H54 (cell line): ENCODE results near the gene UNC13B.

ENCODE experiments used
- DNase-seq: peaks from one replicate; pipeline ENCODE4 v3.0.0; 2011; ENCODE audit warnings: low spot score, mixed read lengths; ENCODE audit not compliant: insufficient read length
- FAIRE-seq: peaks from 3 replicates; lab custom pipeline; 2011; peaks lifted over from hg19 to GRCh38; lab: Jason Lieb, UNC
- POLR2A ChIP-seq: IDR thresholded peaks from 2 replicates; pipeline ENCODE4 v1.6.1; 2011; ENCODE audit warnings: low read depth, mild to moderate bottlenecking, low read length

UNC13B gene

GRCh38 chr9:35288778-35289177, 127.0 kb downstream of the UNC13B start:
- FAIRE-seq (no peak), DNase-seq (no peak)

GRCh38 chr9:35293376-35293964, 131.7 kb downstream of the UNC13B start:
- no peak for TF ChIP-seq POLR2A
- no peak for FAIRE-seq
- no peak for DNase-seq

More at GRCh38 chr9:35288778-35289177, 127.0 kb downstream of the UNC13B start:
- TF ChIP-seq POLR2A: no peak

- no peak for TF ChIP-seq POLR2A
- DNase-seq (no peak), FAIRE-seq (no peak)
Observed at GRCh38 chr9:35294066-35294465, 132.3 kb downstream of the UNC13B start.

- no peak for TF ChIP-seq POLR2A
- FAIRE-seq (no peak), DNase-seq (no peak)
Observed at GRCh38 chr9:35294556-35294955, 132.7 kb downstream of the UNC13B start.

- FAIRE-seq: no peak
- TF ChIP-seq POLR2A: no peak
- DNase-seq: no peak
Observed at GRCh38 chr9:35295369-35296036, 133.7 kb downstream of the UNC13B start.

GRCh38 chr9:35303567-35303966, 141.8 kb downstream of the UNC13B start:
- FAIRE-seq: no peak
- no peak for TF ChIP-seq POLR2A
- DNase-seq: no peak

GRCh38 chr9:35306283-35306682, 144.5 kb downstream of the UNC13B start:
- no peak for FAIRE-seq
- TF ChIP-seq POLR2A: no peak
- no peak for DNase-seq

- FAIRE-seq: no peak
Observed at GRCh38 chr9:35308316-35308715, 146.5 kb downstream of the UNC13B start.

GRCh38 chr9:35311891-35312639, 150.3 kb downstream of the UNC13B start:
- FAIRE-seq: no peak
- TF ChIP-seq POLR2A: no peak
- no peak for DNase-seq

More at GRCh38 chr9:35308316-35308715, 146.5 kb downstream of the UNC13B start:
- no peak for TF ChIP-seq POLR2A
- no peak for DNase-seq

- FAIRE-seq: no peak
- no peak for DNase-seq
- no peak for TF ChIP-seq POLR2A
Observed at GRCh38 chr9:35313460-35313859, 151.7 kb downstream of the UNC13B start.

- FAIRE-seq (no peak), DNase-seq (no peak)
- no peak for TF ChIP-seq POLR2A
Observed at GRCh38 chr9:35313916-35314315, 152.1 kb downstream of the UNC13B start.

GRCh38 chr9:35318741-35319140, 156.9 kb downstream of the UNC13B start:
- DNase-seq (no peak), FAIRE-seq (no peak)
- TF ChIP-seq POLR2A: no peak

- no peak for TF ChIP-seq POLR2A
- no peak for DNase-seq
- FAIRE-seq: no peak
Observed at GRCh38 chr9:35322075-35322885, 160.5 kb downstream of the UNC13B start.

GRCh38 chr9:35324966-35325365, 163.2 kb downstream of the UNC13B start:
- no peak for FAIRE-seq

More at GRCh38 chr9:35324966-35325365, 163.2 kb downstream of the UNC13B start:
- no peak for TF ChIP-seq POLR2A
- no peak for DNase-seq
